AG09309 (cell line): Measurements from ENCODE around the gene YAP1.
A peak's percentile ranks its signal among the peaks of the same experiment; 100 is the strongest.

Experiments used
- DNase-seq: peaks from one replicate; pipeline ENCODE4 v3.0.0-alpha.2; 2010; ENCODE audit warnings: low read depth
- H3K4me3 ChIP-seq: 2 replicates; pipeline ENCODE4 v1.5.1; 2011; ENCODE audit warnings: mild to moderate bottlenecking, low read depth, low read length, moderate library complexity; ENCODE audit not compliant: control insufficient read depth
- TF ChIP-seq, protein P1 (sequence below): IDR thresholded peaks from 2 replicates; pipeline ENCODE4 v1.5.1; 2011; ENCODE audit warnings: mild to moderate bottlenecking, low read depth, low read length, inconsistent platforms; ENCODE audit not compliant: insufficient read depth, control insufficient read depth; ENCODE audit errors: missing control alignments

Gene YAP1

DNA sequence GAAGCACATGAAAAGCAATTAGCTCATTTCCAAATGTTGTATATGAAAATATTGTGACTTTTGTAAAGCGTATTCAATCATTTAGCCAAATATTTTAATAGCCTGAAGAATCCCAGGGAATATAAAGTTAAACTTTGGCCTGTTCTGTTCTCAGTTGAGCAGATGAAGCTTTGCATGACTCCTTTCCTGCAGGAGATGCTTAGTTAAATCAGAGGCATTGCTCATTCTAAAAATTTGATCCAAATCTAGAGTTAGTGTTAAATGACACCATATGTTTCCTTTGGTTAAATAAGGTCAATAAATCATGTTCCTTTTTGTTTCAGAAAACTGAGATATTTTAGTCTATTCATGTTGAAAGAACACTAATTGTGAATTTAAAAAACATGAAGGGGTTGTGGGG, 155.9 kb downstream of the YAP1 start:
- no peak for DNase-seq
- no peak overlapping the region for H3K4me3 ChIP-seq
- TF ChIP-seq, protein P1, sequence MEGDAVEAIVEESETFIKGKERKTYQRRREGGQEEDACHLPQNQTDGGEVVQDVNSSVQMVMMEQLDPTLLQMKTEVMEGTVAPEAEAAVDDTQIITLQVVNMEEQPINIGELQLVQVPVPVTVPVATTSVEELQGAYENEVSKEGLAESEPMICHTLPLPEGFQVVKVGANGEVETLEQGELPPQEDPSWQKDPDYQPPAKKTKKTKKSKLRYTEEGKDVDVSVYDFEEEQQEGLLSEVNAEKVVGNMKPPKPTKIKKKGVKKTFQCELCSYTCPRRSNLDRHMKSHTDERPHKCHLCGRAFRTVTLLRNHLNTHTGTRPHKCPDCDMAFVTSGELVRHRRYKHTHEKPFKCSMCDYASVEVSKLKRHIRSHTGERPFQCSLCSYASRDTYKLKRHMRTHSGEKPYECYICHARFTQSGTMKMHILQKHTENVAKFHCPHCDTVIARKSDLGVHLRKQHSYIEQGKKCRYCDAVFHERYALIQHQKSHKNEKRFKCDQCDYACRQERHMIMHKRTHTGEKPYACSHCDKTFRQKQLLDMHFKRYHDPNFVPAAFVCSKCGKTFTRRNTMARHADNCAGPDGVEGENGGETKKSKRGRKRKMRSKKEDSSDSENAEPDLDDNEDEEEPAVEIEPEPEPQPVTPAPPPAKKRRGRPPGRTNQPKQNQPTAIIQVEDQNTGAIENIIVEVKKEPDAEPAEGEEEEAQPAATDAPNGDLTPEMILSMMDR = no peak

DNA sequence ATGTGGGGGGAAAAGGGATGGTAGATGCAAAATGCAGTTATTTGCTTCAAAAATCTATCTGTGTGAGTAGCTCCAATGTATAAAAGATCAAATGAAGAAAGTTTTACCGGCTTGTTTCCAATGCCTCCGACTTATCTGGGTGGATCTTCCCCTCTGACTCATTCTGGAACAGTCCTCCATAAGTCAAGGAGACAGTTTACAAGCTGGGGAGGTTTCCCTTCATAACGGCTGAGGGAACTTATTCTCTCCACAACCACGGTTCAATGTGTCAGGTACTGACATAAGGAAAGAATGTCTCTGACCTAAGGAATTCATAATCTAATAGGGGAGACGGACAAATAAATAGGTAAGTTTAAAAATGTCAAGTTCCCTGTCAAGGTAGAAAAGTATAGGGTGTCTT, 157.4 kb downstream of the YAP1 start:
- peak; percentile 47 for DNase-seq
- TF ChIP-seq, protein P1 = no peak
- H3K4me3 ChIP-seq = peak overlapping the region; percentile 46

DNA sequence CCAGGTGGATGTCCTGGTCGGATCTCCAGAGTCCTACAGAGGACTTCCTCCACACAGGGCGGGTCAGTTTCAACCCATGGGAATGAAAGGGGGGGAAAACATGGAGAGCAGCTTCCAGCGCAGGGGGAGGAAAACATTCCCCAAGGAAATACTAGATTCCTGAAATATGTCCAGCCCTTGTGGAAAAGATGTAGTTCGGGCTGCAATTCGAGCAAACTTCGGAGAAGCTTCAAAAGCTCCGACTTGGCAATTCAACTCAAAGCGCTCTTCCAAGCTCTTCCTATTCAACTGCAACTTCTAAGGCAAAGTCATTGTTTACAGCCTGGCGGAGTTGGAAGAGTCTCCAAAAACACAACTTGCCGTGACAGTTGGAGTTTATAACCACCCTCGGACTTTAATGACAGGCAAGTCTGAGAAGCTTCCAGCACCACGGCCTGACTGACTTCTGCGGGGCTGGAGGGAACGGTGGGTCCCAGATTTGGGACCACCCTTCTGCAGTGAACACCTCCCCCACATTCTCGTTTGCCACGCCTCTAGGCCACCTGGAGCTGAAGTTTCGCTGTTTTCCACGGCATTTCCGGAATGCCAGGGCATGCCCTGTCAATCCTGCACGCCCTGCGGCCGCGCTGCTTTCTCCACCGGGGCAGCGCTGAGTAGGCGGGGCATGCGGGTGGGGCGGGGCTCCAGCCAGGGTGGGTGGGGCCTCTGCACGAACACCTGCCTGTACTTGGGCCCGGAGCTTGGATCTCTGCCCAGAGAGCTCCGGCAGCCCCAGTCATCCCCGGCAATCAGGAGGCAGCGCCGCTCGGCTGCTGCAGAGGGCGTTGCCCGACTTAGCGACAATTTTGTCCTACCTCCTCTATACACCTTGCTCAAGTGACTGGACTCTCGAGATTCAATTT, 158.1 kb downstream of the YAP1 start:
- H3K4me3 ChIP-seq = peak overlapping the region; percentile 46
- TF ChIP-seq, protein P1 = no peak
- DNase-seq = no peak

DNA sequence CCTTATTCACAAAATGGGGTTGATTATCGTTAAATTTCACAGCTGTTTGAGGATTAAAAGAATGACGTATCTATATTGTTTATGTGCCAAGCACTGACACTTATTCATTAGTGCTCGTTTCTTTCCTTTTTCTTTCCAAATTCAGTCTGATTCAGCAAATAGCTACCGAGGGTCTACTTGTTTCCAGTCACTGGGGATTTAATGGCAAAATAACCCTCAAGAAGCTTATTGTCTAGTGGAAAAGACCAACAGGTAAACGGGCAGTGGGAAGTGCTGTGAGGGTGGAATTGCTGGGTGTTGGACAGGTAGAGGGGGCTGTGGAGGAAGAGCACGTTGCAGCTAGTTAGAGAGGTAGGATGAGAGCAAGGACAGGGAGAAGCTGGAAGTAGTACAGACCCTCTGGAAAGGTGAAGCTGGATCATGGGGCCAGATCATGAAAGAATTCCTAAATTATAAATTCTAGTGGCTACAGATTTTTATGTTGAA, 158.8 kb downstream of the YAP1 start:
- peak overlapping the region; percentile 46 for H3K4me3 ChIP-seq
- TF ChIP-seq, protein P1 = no peak
- DNase-seq = no peak

DNA sequence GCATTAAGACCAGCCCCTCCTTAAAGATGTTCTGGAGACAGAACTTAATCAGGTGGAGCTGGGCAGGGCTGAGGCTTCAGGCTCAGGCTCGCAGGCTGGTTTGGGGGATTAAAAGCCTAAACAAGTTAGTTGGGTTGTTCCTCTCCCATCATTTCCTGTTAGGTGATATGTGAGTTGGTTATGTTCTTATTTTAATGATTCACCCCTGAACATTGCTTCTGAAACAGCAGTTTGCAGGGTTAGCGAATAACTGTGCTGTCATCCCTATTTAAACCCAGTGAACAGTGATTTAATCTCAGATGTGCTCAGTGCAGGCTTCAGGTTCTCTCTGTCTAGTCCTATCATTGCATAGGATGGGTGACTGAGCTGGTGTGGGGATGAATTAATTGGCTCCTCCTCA, 159.7 kb downstream of the YAP1 start:
- DNase-seq = no peak
- H3K4me3 ChIP-seq = no peak overlapping the region
- TF ChIP-seq, protein P1 = no peak

DNA sequence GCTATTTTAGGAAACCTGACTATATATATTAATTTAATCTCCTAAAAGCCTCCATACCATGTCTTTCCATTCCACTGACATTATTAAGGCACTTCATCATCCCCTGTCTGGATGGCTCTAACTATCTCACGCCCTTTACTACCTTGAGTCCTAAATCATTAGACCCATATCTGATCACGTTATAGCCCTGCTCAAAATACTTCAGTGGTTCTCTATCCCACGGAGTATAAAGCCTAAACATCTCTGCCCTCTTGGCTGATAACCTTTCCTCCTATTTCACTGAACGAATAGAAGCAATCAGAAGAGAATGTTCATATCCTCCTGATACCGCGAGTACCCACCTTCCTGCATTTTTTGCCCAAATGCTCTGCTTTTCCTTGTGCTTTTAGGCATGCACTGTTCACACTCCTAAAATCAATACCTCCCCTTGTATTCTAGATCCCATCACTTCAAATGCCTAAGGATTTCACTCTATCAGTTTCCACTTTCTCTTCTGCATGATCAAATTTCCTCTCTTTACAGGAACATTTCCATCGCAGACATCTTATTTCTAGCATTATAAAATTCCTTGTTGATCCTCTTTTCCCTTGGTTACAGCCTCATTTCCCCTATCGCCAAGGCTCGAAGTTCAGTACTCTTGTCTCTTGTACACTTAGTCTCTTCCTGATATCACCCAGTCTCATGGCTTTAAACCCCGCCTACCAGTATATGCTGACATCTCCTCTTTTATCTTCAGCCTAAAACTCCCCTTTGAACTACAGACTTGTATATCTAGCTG, 162.0 kb downstream of the YAP1 start:
- H3K4me3 ChIP-seq = no peak overlapping the region
- no peak for DNase-seq
- TF ChIP-seq, protein P1 = no peak
